ENCODE data around the gene SOX12. TPM values are rescaled to one million over a fixed set of nuclear protein-coding genes. Genes with fewer than 3 reads are reported as not detected.

The SOX12 gene
- total and polyA plus RNA-seq, 4 experiments from 2014 or later: 0.08 to 5.0 (median 2.7) TPM

- intact Hi-C loops (cut with micrococcal nuclease): loop anchor here (5.0 kb wide), 1 partner anchor 246 kb away; the partner anchor contains the start of gene CSNK2A1
- no peaks in the 10 kb centered on the region for H3K27me3 ChIP-seq (ENCODE audit: insufficient read depth, low read length)
- H3K4me1 ChIP-seq (ENCODE audit: insufficient read depth, low read length): peaks cover 38% of the 10 kb centered on the region
- no peaks in the 10 kb centered on the region for H3K9me3 ChIP-seq (ENCODE audit: control insufficient read depth in 1 of 2, low read length in 2 of 2)
- no peaks in the 10 kb centered on the region for H3K27me3 Mint-ChIP-seq
- no peak overlapping the region for H3K27ac ChIP-seq (ENCODE audit: low read depth, low read length)
- peaks cover 29 to 50% (median 36%) of the 10 kb centered on the region in 4 donors for H3K4me1 Mint-ChIP-seq
- H3K27ac Mint-ChIP-seq: peak overlapping the region in 5 of 7 donors; percentile 24 to 99 (median 55)
- ChIA-PET CTCF (ENCODE audit: partially characterized antibody) (interaction anchor here (3.2 kb wide), 1 partner anchor 30 kb away, joined by 12 read pairs; no protein-coding TSS in a partner anchor), POLR2A (ENCODE audit: partially characterized antibody) (interaction anchor here (1.6 to 5.4 kb wide), 2 partner anchors 29 to 167 kb away, joined by 5 to 112 read pairs; partner anchors contain the start of genes SOX12 and TBC1D20)
- H3K4me3 ChIP-seq (ENCODE audit: low read length in 2 of 2): no peak overlapping the region
- peaks cover 3 to 21% of the 10 kb centered on the region in 2 donors for H3K36me3 Mint-ChIP-seq
- DNase-seq: no peak
- H3K9me3 Mint-ChIP-seq: no peaks in the 10 kb centered on the region
- H3K36me3 ChIP-seq (ENCODE audit: insufficient read depth, low read length): no peaks in the 10 kb centered on the region
- peak overlapping the region; percentile 63 to 95 (median 78) for H3K4me3 Mint-ChIP-seq
These were observed 29.5 kb upstream of the SOX12 start for GRCh38 chr20:295804-296203.

- peaks cover 33% of the 10 kb centered on the region for H3K4me1 ChIP-seq (ENCODE audit: insufficient read depth, low read length)
- H3K27ac ChIP-seq (ENCODE audit: low read depth, low read length): peak within 1 kb of the TSS; percentile 85
- H3K36me3 Mint-ChIP-seq: peaks cover 3 to 25% of the 10 kb centered on the region in 2 donors
- no peaks in the 10 kb centered on the region for H3K36me3 ChIP-seq (ENCODE audit: insufficient read depth, low read length)
- peak within 1 kb of the TSS; percentile 97 to 99 (median 99) for H3K27ac Mint-ChIP-seq
- peak within 1 kb of the TSS; percentile 67 to 94 for H3K4me3 ChIP-seq (ENCODE audit: low read length in 2 of 2)
- DNase-seq: peak; percentile 83 to 84 (median 83)
- H3K9me3 Mint-ChIP-seq: no peaks in the 10 kb centered on the region
- CTCF ChIA-PET (ENCODE audit: partially characterized antibody): interaction anchor here (0.8 to 3.8 kb wide), 3 partner anchors 28 to 33 kb away, joined by 5 to 18 read pairs (median 12); partner anchors contain the start of gene SOX12
- H3K27me3 ChIP-seq (ENCODE audit: insufficient read depth, low read length): no peaks in the 10 kb centered on the region
- peak within 1 kb of the TSS; percentile 98 to 100 (median 99) for H3K4me3 Mint-ChIP-seq
- peaks cover 30 to 56% (median 37%) of the 10 kb centered on the region in 4 donors for H3K4me1 Mint-ChIP-seq
- H3K27me3 Mint-ChIP-seq: no peaks in the 10 kb centered on the region
- H3K9me3 ChIP-seq (ENCODE audit: control insufficient read depth in 1 of 2, low read length in 2 of 2): no peaks in the 10 kb centered on the region
- POLR2A ChIA-PET (ENCODE audit: partially characterized antibody): interaction anchor here (1.1 to 5.4 kb wide), 10 partner anchors 9 to 246 kb away, joined by 3 to 112 read pairs (median 6); partner anchors contain the start of genes CSNK2A1, DEFB129, SOX12 and TBC1D20
- intact Hi-C loops (cut with micrococcal nuclease): loop anchor here (1.0 to 5.0 kb wide), 2 partner anchors 28 to 245 kb away; partner anchors contain the start of genes CSNK2A1 and SOX12
These were observed 28.0 kb upstream of the SOX12 start, which contains the start of gene ZCCHC3 for GRCh38 chr20:297098-297924. Gene ZCCHC3 (plus strand): TSS chr20:297570. CDS start chr20:297587, 17 bp downstream.

GRCh38 chr20:297925-298775, 27.2 kb upstream of the SOX12 start:
- ChIA-PET POLR2A (ENCODE audit: partially characterized antibody) (interaction anchor here (0.7 to 5.4 kb wide), 7 partner anchors 12 to 245 kb away, joined by 3 to 112 read pairs (median 11); partner anchors contain the start of genes CSNK2A1, SOX12 and TRIB3), CTCF (ENCODE audit: partially characterized antibody) (interaction anchor here (2.1 to 3.8 kb wide), 4 partner anchors 22 to 32 kb away, joined by 6 to 18 read pairs (median 14); partner anchors contain the start of gene SOX12)
- intact Hi-C loops (cut with micrococcal nuclease): loop anchor here (1.0 to 5.0 kb wide), 2 partner anchors 27 to 244 kb away; partner anchors contain the start of genes CSNK2A1 and SOX12
- peak overlapping the region; percentile 67 to 94 for H3K4me3 ChIP-seq (ENCODE audit: low read length in 2 of 2)
- no peaks in the 10 kb centered on the region for H3K36me3 ChIP-seq (ENCODE audit: insufficient read depth, low read length)
- Mint-ChIP-seq H3K27me3 (no peaks in the 10 kb centered on the region), H3K36me3 (peaks cover 3 to 25% of the 10 kb centered on the region in 2 donors), H3K4me3 (peak overlapping the region; percentile 97 to 100 (median 98)), H3K9me3 (no peaks in the 10 kb centered on the region), H3K4me1 (peaks cover 28 to 51% (median 37%) of the 10 kb centered on the region in 4 donors), H3K27ac (peak overlapping the region; percentile 97 to 99 (median 99))
- no peaks in the 10 kb centered on the region for H3K27me3 ChIP-seq (ENCODE audit: insufficient read depth, low read length)
- H3K27ac ChIP-seq (ENCODE audit: low read depth, low read length): peak overlapping the region; percentile 85
- DNase-seq: peak; percentile 42 to 65 (median 43)
- H3K4me1 ChIP-seq (ENCODE audit: insufficient read depth, low read length): peaks cover 33% of the 10 kb centered on the region
- H3K9me3 ChIP-seq (ENCODE audit: control insufficient read depth in 1 of 2, low read length in 2 of 2): no peaks in the 10 kb centered on the region

- Histone ChIP-seq H3K9me3 (ENCODE audit: control insufficient read depth in 1 of 2, low read length in 2 of 2) (no peaks in the 10 kb centered on the region), H3K27me3 (ENCODE audit: insufficient read depth, low read length) (no peaks in the 10 kb centered on the region), H3K27ac (ENCODE audit: low read depth, low read length) (peak overlapping the region; percentile 85), H3K4me3 (ENCODE audit: low read length in 2 of 2) (peak overlapping the region; percentile 67 to 94), H3K4me1 (ENCODE audit: insufficient read depth, low read length) (peaks cover 33% of the 10 kb centered on the region), H3K36me3 (ENCODE audit: insufficient read depth, low read length) (no peaks in the 10 kb centered on the region)
- intact Hi-C loops (cut with micrococcal nuclease): loop anchor here (5.0 kb wide), 1 partner anchor 243 kb away; the partner anchor contains the start of gene CSNK2A1
- DNase-seq: no peak
- no peaks in the 10 kb centered on the region for H3K9me3 Mint-ChIP-seq
- peak overlapping the region; percentile 97 to 100 (median 98) for H3K4me3 Mint-ChIP-seq
- CTCF ChIA-PET (ENCODE audit: partially characterized antibody): interaction anchor here (2.1 to 3.8 kb wide), 4 partner anchors 22 to 33 kb away, joined by 6 to 18 read pairs (median 14); partner anchors contain the start of gene SOX12
- peaks cover 3 to 25% of the 10 kb centered on the region in 2 donors for H3K36me3 Mint-ChIP-seq
- POLR2A ChIA-PET (ENCODE audit: partially characterized antibody): interaction anchor here (0.7 to 5.4 kb wide), 7 partner anchors 11 to 245 kb away, joined by 3 to 112 read pairs (median 11); partner anchors contain the start of genes CSNK2A1, SOX12 and TRIB3
- no peaks in the 10 kb centered on the region for H3K27me3 Mint-ChIP-seq
- H3K27ac Mint-ChIP-seq: peak overlapping the region; percentile 97 to 99 (median 99)
- H3K4me1 Mint-ChIP-seq: peaks cover 28 to 51% (median 37%) of the 10 kb centered on the region in 4 donors
These were observed 26.5 kb upstream of the SOX12 start for GRCh38 chr20:298776-299391.

GRCh38 chr20:300345-300990, 24.9 kb upstream of the SOX12 start:
- Mint-ChIP-seq H3K27me3 (no peaks in the 10 kb centered on the region), H3K36me3 (peaks cover 3 to 25% of the 10 kb centered on the region in 2 donors), H3K27ac (peak overlapping the region; percentile 9 to 86 (median 66)), H3K4me1 (peaks cover 28 to 51% (median 37%) of the 10 kb centered on the region in 4 donors), H3K4me3 (peak overlapping the region; percentile 20 to 77 (median 44)), H3K9me3 (no peaks in the 10 kb centered on the region)
- POLR2A ChIA-PET (ENCODE audit: partially characterized antibody): interaction anchor here (0.8 to 5.4 kb wide), 2 partner anchors 24 kb away, joined by 3 to 112 read pairs; partner anchors contain the start of gene SOX12
- no peak overlapping the region for H3K27ac ChIP-seq (ENCODE audit: low read depth, low read length)
- no peak overlapping the region for H3K4me3 ChIP-seq (ENCODE audit: low read length in 2 of 2)
- CTCF ChIA-PET (ENCODE audit: partially characterized antibody): interaction anchor here (2.1 to 3.8 kb wide), 3 partner anchors 20 to 30 kb away, joined by 6 to 18 read pairs (median 16); partner anchors contain the start of gene SOX12
- intact Hi-C loops (cut with micrococcal nuclease): no loop called here
- DNase-seq: no peak
- H3K36me3 ChIP-seq (ENCODE audit: insufficient read depth, low read length): no peaks in the 10 kb centered on the region
- H3K9me3 ChIP-seq (ENCODE audit: control insufficient read depth in 1 of 2, low read length in 2 of 2): no peaks in the 10 kb centered on the region
- H3K27me3 ChIP-seq (ENCODE audit: insufficient read depth, low read length): no peaks in the 10 kb centered on the region
- peaks cover 33% of the 10 kb centered on the region for H3K4me1 ChIP-seq (ENCODE audit: insufficient read depth, low read length)

Data from CD4-positive, alpha-beta memory T cell (primary cell).